Measurements from ENCODE around the gene NDUFB8.

- TF ChIP-seq, protein P1, sequence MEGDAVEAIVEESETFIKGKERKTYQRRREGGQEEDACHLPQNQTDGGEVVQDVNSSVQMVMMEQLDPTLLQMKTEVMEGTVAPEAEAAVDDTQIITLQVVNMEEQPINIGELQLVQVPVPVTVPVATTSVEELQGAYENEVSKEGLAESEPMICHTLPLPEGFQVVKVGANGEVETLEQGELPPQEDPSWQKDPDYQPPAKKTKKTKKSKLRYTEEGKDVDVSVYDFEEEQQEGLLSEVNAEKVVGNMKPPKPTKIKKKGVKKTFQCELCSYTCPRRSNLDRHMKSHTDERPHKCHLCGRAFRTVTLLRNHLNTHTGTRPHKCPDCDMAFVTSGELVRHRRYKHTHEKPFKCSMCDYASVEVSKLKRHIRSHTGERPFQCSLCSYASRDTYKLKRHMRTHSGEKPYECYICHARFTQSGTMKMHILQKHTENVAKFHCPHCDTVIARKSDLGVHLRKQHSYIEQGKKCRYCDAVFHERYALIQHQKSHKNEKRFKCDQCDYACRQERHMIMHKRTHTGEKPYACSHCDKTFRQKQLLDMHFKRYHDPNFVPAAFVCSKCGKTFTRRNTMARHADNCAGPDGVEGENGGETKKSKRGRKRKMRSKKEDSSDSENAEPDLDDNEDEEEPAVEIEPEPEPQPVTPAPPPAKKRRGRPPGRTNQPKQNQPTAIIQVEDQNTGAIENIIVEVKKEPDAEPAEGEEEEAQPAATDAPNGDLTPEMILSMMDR (IDR thresholded peaks at IDR 0.05; ENCODE audit: insufficient read depth, low read length, poor library complexity, severe bottlenecking): no peak
- TF ChIP-seq EZH2phosphoT487 (conservative IDR thresholded peaks at IDR 0.05; ENCODE audit: low read length): no peak
Observed at GRCh38 chr10:100522107-100522801, 7.4 kb downstream of the NDUFB8 start.
